ENCODE data around the gene NEAT1. TPM values are rescaled to one million over a fixed set of nuclear protein-coding genes. Genes with fewer than 3 reads are reported as not detected.

NEAT1 gene
- polyA plus RNA-seq, 1 experiment, result 72.3 TPM

DNA sequence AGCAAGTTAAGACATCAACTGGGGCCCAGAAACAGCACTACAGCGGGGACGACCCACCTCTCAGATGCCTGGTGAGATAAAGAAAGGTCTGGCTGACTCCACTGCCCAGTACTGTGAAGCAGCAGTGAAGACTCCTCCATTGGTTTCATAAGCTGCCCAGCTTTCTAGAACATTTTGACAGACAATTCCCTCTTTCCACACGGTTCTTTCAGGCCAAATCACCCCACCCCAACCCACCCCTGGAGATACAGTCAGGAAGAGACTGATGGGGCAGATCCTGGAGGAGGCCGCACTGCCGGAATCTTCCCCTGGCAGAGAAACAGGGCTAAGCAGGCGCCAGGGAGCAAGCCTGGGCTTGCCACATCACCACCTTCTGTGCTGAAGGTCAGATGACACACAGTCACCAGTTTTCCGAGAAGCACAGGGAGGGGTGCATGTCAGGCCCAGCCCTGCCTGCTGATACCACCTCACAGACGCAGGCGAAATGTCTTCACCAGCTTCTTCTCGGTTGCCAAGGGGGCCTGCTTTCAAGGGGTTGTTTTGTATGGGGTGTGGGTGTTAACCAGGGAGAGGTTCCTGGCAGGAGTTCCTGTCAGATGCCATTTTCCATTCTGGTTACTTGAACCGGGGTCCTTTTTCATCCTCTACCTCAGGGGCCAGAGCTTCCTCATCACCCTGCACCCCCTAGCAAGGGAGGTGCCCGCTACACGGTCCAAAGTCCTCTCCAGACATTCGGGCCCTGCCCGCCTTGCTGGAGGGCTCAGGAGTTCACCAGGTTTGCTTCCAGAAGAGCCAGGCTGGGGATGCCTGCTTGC lies 1.4 kb upstream of the NEAT1 start:
- TF ChIP-seq, protein P1, sequence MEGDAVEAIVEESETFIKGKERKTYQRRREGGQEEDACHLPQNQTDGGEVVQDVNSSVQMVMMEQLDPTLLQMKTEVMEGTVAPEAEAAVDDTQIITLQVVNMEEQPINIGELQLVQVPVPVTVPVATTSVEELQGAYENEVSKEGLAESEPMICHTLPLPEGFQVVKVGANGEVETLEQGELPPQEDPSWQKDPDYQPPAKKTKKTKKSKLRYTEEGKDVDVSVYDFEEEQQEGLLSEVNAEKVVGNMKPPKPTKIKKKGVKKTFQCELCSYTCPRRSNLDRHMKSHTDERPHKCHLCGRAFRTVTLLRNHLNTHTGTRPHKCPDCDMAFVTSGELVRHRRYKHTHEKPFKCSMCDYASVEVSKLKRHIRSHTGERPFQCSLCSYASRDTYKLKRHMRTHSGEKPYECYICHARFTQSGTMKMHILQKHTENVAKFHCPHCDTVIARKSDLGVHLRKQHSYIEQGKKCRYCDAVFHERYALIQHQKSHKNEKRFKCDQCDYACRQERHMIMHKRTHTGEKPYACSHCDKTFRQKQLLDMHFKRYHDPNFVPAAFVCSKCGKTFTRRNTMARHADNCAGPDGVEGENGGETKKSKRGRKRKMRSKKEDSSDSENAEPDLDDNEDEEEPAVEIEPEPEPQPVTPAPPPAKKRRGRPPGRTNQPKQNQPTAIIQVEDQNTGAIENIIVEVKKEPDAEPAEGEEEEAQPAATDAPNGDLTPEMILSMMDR (IDR thresholded peaks at IDR 0.05; ENCODE audit: low read depth, low read length), result no peak

DNA sequence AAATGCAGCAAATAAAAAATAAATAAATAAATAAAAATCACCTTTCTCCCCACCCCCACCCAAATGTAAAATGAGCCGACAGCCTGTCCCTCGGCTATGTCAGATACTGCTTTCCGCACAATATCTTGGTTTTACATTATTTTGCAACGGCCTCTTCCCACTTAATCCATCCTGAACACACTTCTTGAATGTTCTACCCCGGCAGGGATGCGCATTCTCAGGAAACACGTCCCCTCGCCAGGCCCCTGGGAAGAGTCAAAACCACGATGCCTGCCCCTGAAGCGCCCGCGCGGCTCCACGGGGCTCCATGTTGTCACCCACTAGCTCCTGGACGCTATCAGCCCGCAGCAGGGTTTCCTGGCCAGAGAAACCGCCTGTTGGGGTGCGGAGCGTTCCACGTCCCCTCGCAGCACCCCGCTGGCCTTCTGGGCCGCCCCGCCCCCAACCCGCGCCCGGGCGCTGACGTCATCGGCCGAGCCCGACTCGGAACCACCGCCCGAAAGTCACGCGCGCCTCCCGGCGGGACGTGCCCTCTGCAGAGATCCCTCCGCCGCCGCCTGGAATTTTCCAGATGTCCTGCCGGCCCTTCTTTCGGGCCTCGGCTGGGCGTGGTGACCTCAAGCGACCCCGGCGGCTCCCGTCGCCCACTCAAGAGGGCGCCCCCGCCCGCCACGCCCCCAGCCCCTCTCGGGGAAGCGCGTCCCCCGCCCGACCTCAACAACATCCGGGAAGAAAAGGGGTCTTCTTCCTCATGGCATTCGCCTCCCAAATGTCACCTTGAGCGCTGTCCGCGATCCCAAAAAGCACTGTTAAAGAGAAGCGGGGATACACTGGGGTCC lies 585 bp upstream of the NEAT1 start:
- CTCF ChIA-PET, result interaction anchor here (0.6 to 1.3 kb wide), 2 partner anchors 86 to 360 kb away, joined by 3 read pairs; no protein-coding TSS in a partner anchor
- H3K27me3 ChIP-seq (ENCODE audit: control insufficient read depth, insufficient read depth, low read length), result no peaks in the 10 kb centered on the region
- DNase-seq (ENCODE audit: low read depth, low spot score), result peak; percentile 96
- TF ChIP-seq, protein P1 (IDR thresholded peaks at IDR 0.05; ENCODE audit: low read depth, low read length), result no peak
- POLR2A ChIA-PET, result interaction anchor here (0.5 to 17.0 kb wide), 42 partner anchors 7 to 192 kb away, joined by 3 to 999 read pairs (median 4); partner anchors contain the start of genes DPF2, FAM89B, FRMD8 and MALAT1
- H3K9me3 ChIP-seq (ENCODE audit: control insufficient read depth, insufficient read depth, low read length), result peaks cover 6% of the 10 kb centered on the region; the same call in 1 of the 2 replicates
- H3K27ac ChIP-seq (ENCODE audit: low read depth, low read length), result peak overlapping the region; percentile 100
- peak overlapping the region; percentile 97 for H3K4me3 ChIP-seq (ENCODE audit: low read depth, low read length)

More for the DNA sequence above, 1.4 kb upstream of the NEAT1 start:
- Histone ChIP-seq H3K4me3 (ENCODE audit: low read depth, low read length) (peak overlapping the region; percentile 70), H3K9me3 (ENCODE audit: control insufficient read depth, insufficient read depth, low read length) (peaks cover 6% of the 10 kb centered on the region; the same call in 1 of the 2 replicates), H3K27ac (ENCODE audit: low read depth, low read length) (peak overlapping the region; percentile 100), H3K27me3 (ENCODE audit: control insufficient read depth, insufficient read depth, low read length) (no peaks in the 10 kb centered on the region)
- DNase-seq (ENCODE audit: low read depth, low spot score), result peak; percentile 97
- CTCF ChIA-PET, result no interaction called here
- POLR2A ChIA-PET, result interaction anchor here (0.7 to 17.0 kb wide), 16 partner anchors 8 to 88 kb away, joined by 3 to 999 read pairs (median 4); partner anchors contain the start of genes DPF2, MALAT1 and SLC25A45

GRCh38 chr11:65423516-65424204 lies 1.1 kb downstream of the NEAT1 start:
- ChIA-PET CTCF (interaction anchor here (1.1 to 1.3 kb wide), 2 partner anchors 85 to 94 kb away, joined by 3 read pairs; no protein-coding TSS in a partner anchor), POLR2A (interaction anchor here (0.7 to 17.0 kb wide), 22 partner anchors 9 to 192 kb away, joined by 3 to 999 read pairs (median 6); partner anchors contain the start of genes FAM89B, FRMD8, MALAT1 and PCNX3)
- Histone ChIP-seq H3K27ac (ENCODE audit: low read depth, low read length) (peak overlapping the region; percentile 100), H3K4me3 (ENCODE audit: low read depth, low read length) (peak overlapping the region; percentile 97), H3K9me3 (ENCODE audit: control insufficient read depth, insufficient read depth, low read length) (peaks cover 6% of the 10 kb centered on the region; the same call in 1 of the 2 replicates), H3K27me3 (ENCODE audit: control insufficient read depth, insufficient read depth, low read length) (no peaks in the 10 kb centered on the region)
- TF ChIP-seq, protein P1 (IDR thresholded peaks at IDR 0.05; ENCODE audit: low read depth, low read length), result no peak
- no peak for DNase-seq (ENCODE audit: low read depth, low spot score)

DNA sequence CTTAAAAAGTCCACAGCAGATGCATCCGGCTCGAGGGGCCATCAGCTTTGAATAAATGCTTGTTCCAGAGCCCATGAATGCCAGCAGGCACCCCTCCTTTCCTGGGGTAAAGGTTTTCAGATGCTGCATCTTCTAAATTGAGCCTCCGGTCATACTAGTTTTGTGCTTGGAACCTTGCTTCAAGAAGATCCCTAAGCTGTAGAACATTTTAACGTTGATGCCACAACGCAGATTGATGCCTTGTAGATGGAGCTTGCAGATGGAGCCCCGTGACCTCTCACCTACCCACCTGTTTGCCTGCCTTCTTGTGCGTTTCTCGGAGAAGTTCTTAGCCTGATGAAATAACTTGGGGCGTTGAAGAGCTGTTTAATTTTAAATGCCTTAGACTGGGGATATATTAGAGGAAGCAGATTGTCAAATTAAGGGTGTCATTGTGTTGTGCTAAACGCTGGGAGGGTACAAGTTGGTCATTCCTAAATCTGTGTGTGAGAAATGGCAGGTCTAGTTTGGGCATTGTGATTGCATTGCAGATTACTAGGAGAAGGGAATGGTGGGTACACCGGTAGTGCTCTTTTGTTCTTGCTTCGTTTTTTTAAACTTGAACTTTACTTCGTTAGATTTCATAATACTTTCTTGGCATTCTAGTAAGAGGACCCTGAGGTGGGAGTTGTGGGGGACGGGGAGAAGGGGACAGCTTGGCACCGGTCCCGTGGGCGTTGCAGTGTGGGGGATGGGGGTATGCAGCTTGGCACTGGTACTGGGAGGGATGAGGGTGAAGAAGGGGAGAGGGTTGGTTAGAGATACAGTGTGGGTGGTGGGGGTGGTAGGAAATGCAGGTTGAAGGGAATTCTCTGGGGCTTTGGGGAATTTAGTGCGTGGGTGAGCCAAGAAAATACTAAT lies 1.9 kb downstream of the NEAT1 start:
- H3K27ac ChIP-seq (ENCODE audit: low read depth, low read length), result peak overlapping the region; percentile 100
- peak overlapping the region; percentile 97 for H3K4me3 ChIP-seq (ENCODE audit: low read depth, low read length)
- TF ChIP-seq, protein P1 (IDR thresholded peaks at IDR 0.05; ENCODE audit: low read depth, low read length), result no peak
- H3K27me3 ChIP-seq (ENCODE audit: control insufficient read depth, insufficient read depth, low read length), result no peaks in the 10 kb centered on the region
- POLR2A ChIA-PET, result interaction anchor here (0.7 to 17.0 kb wide), 19 partner anchors 8 to 212 kb away, joined by 3 to 999 read pairs (median 6); partner anchors contain the start of genes FAM89B, FRMD8, MALAT1 and PCNX3
- no peak for DNase-seq (ENCODE audit: low read depth, low spot score)
- peaks cover 6% of the 10 kb centered on the region; the same call in 1 of the 2 replicates for H3K9me3 ChIP-seq (ENCODE audit: control insufficient read depth, insufficient read depth, low read length)
- CTCF ChIA-PET, result interaction anchor here (1.1 kb wide), 1 partner anchor 94 kb away, joined by 3 read pairs; no protein-coding TSS in a partner anchor
